Activated gamma-delta T cell (primary cell): ENCODE data around the gene ZNF76.
"Not testable (repeated sequence)": the region's sequence is repeated elsewhere in the genome, so short reads cannot be mapped to it uniquely, and the experiment has no call there.

ENCODE experiments used
- DNase-seq: peaks from one replicate; lab custom pipeline; 2025; lab: John Stamatoyannopoulos, UW

The ZNF76 gene

DNA sequence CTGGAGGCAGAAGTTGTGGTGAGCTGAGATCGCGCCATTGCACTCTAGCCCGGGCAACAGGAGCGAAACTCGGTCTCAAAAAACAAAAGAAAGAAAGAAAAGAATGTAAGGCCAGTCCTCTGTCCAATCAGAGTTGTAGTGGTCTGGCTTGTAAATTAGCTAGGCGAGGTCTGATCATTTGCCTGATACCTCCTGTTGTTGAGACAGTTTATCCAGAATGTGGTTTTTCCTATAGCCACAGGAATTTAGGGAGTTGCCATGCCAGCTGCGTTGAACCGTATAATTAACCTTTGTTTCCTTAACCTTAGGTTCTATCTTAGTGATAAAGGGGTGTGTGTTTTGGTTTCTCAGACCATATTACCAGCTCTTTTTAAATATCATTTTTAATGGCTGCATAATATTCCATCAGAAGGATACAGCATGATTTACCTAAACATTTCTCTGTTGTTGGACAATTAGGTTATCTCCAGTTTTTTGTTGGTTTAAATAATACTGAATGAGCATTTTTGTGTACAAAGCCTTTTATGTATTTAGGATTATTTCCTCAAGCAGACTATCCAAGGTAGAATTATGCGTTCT is 71.1 kb downstream of the ZNF76 start:
- DNase-seq = no peak

DNA sequence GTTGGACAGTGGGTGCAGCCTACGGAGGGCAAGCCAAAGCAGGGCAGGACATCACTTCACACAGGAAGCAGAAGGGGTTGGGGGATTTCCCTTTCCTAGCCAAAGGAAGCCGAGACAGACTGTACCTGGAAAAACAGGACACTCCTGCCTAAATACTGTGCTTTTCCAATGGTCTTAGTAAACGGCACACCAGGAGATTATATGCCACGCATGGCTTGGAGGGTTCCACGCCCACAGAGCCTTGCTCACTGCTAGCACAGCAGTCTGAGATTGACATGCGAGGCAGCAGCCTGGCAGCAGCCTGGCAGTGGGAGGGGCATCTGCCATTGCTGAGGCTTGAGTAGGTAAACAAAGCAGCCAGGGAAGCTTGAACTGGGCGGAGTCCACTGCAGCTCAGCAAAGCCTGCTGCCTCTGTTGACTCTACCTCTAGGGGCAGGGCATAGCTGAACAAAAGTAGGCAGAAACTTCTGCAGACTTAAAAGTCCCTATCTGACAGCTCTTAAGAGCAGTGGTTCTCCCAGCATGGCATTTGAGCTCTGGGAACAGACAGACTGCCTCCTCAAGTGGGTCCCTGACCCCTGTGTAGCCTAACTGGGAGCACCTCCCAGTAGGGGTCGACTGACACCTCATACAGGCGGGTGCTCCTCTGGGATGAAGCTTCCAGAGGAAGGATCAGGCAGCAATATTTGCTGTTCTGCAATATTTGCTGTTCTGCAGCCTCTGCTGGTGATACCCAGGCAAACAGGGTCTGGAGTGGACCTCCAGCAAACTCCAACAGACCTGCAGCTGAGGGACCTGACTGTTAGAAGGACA is 72.7 kb downstream of the ZNF76 start:
- not testable (repeated sequence) for DNase-seq

DNA sequence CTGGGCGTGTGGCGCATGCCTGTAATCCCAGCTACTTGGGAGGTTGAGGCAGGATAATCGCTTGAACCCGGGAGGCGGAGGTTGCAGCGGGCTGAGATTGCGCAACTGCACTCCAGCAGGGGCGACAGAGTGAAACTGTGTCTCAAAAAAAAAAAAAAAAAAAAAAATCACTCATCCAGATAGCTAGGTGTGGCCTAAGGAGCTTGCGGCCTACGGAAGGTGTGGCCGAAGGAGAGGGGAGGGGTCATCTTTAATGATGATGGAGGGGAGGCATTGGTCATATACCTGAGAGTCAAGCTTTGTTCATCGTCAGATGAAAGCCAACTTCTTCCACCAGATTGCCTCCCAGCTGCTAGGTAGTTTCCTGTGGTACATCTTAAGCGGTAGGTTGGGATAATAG is 82.0 kb downstream of the ZNF76 start:
- DNase-seq = no peak

DNA sequence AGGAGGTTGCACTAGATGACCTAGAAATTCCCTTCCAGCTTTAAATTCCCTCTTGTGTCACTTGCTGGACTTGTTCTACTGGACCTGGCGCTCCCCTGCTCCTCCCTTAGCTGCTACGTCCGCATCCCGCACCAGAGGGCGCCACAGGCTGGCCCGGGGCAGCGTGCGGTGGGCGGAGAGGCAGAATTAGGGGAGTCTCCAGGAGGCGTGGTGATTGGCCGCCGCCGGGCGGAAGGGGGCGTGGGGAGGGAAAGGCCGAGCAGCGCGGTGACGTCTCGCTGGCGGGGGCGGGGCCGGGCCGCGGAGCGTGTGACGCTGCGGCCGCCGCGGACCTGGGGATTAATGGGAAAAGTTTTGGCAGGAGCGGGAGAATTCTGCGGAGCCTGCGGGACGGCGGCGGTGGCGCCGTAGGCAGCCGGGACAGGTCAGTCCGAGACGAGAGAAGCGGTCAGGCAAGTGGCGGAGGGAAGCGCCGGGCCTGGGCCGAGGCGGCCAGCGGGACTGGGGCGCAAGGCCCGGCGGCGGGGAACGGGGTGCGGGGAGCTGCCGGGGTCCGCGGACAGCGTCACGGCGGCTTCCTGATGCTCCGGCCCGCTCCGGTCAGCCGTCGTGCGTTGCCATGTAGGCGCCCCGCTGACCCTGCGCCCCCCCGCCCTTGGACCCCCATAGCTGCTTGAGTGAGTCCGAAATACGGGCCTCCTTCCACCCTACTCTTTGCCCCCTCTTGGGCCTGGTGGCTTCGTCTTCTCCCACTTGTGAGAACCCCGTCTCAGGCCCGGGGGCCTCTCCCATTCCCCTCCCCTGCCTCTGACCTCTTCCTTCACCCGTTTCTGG is 82.9 kb downstream of the ZNF76 start, which contains the start of gene PPARD:
Gene PPARD (plus strand): TSS at position 301 of the 834 bp plus-strand sequence. CDS start 68,530 bp downstream, outside the sequence.
- peak; percentile 96 for DNase-seq

DNA sequence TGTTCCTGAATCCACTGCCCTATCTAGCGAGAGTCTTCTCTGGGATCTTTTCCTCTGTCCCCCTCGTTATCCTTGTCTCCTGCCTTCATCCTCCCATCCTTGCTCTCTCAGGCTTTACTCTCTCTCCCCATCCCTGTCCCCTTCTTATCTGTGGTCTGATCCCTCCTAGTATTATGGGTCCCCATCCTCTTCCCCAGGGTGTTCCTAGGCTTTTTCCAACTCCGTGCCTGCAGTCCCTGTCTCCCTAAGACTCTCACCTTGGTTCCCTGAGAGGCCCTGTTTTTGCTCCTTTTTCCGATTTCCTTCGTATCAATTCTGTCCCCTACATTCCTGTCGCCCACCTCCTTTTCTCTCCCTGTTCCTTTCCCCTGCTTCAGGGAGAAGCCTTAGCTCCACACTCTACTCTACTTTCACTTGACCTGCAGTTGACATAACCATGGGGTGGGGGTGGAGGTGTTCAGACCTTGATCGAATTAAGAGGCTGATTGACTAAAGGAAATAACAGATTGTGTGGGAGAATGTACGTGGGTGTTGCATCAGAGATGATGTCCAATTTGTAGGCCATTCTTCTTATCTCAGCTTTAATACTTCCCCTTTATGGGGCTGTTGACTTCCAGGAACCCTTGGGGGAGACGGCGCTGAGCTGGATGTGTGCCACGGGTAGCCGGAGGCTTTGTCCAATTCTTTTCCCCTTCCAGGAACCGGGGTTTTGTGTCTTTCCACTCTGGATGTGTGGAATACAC is 83.7 kb downstream of the ZNF76 start:
- DNase-seq = no peak

DNA sequence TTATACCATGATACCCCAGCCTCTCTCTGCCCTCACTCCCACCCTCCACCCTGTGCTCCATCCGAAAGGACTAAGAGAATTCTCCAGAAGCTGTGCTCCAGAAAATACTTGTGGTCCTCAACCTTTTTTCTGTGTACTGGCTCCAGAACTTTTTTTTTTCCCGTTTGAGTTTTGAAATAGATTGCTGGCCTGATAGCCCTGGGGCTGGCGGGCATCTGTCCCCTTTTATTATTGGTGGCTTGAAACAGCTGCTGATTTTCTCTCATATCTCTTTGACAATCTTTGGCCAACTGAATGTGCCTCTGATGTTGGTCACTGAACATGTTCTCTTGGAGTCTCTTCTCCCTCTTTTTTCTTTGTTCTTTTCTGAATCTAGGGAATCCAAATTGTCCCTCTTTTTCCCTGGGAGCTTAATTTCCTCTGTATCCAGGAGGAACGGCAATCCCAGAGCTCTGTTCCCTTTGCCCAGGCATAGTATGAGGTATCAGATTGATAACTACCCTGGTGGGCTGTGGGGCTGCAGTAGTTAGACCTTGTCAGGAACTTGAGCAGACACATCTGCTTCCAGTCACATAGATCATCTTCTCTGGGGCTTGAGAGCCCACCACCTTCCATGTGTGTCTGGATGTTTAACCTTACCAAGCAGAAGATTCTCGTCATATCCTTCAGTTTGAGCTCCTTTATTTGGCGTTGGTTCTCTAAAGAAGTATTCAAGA is 84.5 kb downstream of the ZNF76 start:
- no peak for DNase-seq
